Muscle layer of duodenum (tissue), 2 donors: Measurements from ENCODE around the gene CEP112.

Experiments used
- H3K27ac ChIP-seq: one replicate; pipeline ENCODE4 v1.7.0; 2013; ENCODE audit warnings: mild to moderate bottlenecking, low read length
- H3K27me3 ChIP-seq: one replicate; pipeline ENCODE4 v1.7.0; 2013; ENCODE audit warnings: low read depth, mild to moderate bottlenecking, control low read depth, low read length
- H3K36me3 ChIP-seq, 2 donors: one replicate each; pipeline ENCODE4 v1.7.0; 2013; ENCODE audit warnings: low read length in 2 of 2, control low read depth in 1 of 2, mild to moderate bottlenecking in 1 of 2; ENCODE audit not compliant: insufficient read depth in 2 of 2, control insufficient read depth in 1 of 2
- H3K4me1 ChIP-seq, 2 donors: one replicate each; pipeline ENCODE4 v1.7.0; 2013; ENCODE audit warnings: low read length in 2 of 2, mild to moderate bottlenecking in 2 of 2, control low read depth in 1 of 2, moderate library complexity in 1 of 2; ENCODE audit not compliant: insufficient read depth in 2 of 2, control insufficient read depth in 1 of 2
- H3K4me3 ChIP-seq, 2 donors: one replicate each; pipeline ENCODE4 v1.7.0; 2013; ENCODE audit warnings: low read length in 2 of 2, low read depth in 1 of 2, mild to moderate bottlenecking in 1 of 2
- H3K9me3 ChIP-seq, 2 donors: one replicate each; pipeline ENCODE4 v1.7.0; 2013; ENCODE audit warnings: low read length in 2 of 2, control low read depth in 1 of 2, mild to moderate bottlenecking in 1 of 2; ENCODE audit not compliant: control insufficient read depth in 1 of 2
- donor health status: healthy.

CEP112 gene

DNA sequence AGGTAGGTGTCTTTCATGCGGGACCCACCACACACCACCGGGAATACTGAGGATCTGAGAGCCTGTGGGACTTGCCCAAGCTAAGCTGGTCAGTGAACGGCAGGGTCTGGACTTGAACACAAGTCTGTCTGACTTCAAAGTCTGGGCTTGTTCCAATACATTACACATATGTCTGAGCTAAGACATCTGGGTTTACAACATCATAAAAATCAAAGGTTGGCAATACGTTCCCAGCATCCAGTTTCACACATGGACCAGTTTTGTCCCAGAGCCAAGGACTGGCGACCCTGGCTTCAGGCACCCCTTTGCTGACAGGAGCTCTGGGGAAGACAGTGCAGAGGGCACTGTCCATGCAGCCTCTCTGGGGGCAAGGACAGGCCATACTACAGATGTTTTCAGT, 602.6 kb downstream of the CEP112 start:
- Histone ChIP-seq H3K4me1 (peaks cover 0 to 3% of the 10 kb centered on the region in 2 donors), H3K27ac (no peak overlapping the region), H3K4me3 (no peak overlapping the region), H3K27me3 (no peaks in the 10 kb centered on the region), H3K9me3 (no peaks in the 10 kb centered on the region), H3K36me3 (no peaks in the 10 kb centered on the region)

DNA sequence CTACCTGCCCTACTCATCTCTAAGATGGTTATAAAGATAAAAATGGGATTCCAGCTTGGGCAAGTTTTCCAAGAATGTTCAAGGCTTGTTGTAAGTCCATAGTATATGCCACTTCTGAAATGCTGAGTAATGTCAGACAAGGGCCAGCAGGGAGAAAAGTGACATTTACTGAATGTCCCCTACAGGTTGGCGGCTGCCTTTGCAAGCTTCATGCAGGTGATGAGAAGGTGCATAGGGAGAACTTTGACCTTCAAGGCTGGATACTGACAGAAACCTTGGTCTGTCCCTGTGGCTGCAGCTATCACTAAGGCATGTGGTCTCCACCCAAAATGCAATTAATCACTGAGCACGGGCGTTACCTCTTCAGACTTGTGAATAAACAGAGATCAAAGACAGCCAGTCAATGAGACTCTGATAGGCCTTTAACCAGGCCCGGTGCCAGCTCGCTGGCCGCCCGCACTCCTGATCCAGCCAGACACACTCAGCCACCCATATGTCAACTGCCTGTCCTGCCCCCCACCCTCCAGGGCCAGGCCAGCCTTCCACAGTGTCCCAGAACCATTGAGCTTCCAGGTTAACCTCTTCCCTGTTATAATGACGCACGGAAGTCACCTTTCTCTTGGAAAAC, 603.6 kb downstream of the CEP112 start:
- Histone ChIP-seq H3K27ac (no peak overlapping the region), H3K27me3 (no peaks in the 10 kb centered on the region), H3K9me3 (no peaks in the 10 kb centered on the region)

DNA sequence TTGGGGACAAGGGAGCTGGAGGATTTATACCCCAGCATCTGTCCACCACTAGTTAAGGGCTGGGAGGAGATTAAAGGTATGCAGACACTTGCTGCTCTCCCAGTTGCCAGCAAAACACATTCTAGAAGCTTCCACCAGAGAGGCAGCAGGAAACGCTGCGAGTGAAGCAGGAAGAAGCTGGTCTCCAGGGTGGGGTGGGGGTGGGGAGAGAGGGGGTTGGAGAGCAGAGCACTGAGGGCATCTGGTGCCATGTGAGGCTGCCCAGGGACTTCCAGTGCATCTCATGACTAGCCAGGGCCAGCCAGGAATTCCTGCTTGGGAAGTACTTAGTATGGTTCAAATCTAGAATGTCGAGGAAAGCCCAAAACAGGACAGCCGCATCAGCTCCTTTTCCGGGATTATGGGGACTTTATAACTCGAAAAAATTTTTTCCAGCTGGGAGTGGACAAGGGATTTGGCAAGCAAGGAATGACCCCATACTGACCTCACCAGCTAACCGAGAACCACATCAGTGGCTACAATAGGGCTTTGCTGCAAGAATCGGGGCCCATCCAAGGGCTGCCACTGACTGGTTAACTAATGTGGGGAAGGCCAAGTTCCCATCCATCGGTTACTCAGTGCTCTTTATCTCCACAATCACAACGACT, 604.3 kb downstream of the CEP112 start:
- Histone ChIP-seq H3K4me3 (no peak overlapping the region), H3K36me3 (no peaks in the 10 kb centered on the region), H3K27me3 (no peaks in the 10 kb centered on the region), H3K4me1 (peaks cover 0 to 5% of the 10 kb centered on the region in 2 donors), H3K9me3 (no peaks in the 10 kb centered on the region), H3K27ac (no peak overlapping the region)

More for the DNA sequence above, 603.6 kb downstream of the CEP112 start:
- H3K4me1 ChIP-seq = peaks cover 0 to 5% of the 10 kb centered on the region in 2 donors
- no peaks in the 10 kb centered on the region for H3K36me3 ChIP-seq
- H3K4me3 ChIP-seq = no peak overlapping the region

DNA sequence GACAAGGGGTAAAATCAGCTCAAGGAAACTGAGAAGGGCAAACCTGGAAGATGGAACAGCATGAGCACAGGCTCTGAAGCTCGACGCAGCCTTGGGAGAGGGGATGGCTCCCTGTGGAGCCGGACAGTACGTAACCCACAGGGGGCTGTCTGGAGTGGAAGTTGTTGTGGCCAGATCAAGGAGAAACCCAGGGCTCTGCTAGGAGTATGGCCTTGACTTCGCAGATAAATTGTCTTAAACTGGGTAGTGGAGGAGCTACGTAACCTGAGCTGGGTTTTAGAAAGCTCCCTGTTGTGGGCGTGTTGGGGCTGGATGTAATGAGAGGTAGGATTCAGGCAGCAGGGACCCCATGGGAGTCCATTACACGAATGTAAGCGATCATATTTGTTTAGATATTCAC, 605.0 kb downstream of the CEP112 start:
- H3K4me1 ChIP-seq = peaks cover 0 to 5% of the 10 kb centered on the region in 2 donors
- H3K27me3 ChIP-seq = no peaks in the 10 kb centered on the region
- H3K4me3 ChIP-seq = no peak overlapping the region
- no peak overlapping the region for H3K27ac ChIP-seq
- H3K9me3 ChIP-seq = no peaks in the 10 kb centered on the region
- H3K36me3 ChIP-seq = no peaks in the 10 kb centered on the region
